Measurements from ENCODE around the gene DYSF.

DYSF gene

DNA sequence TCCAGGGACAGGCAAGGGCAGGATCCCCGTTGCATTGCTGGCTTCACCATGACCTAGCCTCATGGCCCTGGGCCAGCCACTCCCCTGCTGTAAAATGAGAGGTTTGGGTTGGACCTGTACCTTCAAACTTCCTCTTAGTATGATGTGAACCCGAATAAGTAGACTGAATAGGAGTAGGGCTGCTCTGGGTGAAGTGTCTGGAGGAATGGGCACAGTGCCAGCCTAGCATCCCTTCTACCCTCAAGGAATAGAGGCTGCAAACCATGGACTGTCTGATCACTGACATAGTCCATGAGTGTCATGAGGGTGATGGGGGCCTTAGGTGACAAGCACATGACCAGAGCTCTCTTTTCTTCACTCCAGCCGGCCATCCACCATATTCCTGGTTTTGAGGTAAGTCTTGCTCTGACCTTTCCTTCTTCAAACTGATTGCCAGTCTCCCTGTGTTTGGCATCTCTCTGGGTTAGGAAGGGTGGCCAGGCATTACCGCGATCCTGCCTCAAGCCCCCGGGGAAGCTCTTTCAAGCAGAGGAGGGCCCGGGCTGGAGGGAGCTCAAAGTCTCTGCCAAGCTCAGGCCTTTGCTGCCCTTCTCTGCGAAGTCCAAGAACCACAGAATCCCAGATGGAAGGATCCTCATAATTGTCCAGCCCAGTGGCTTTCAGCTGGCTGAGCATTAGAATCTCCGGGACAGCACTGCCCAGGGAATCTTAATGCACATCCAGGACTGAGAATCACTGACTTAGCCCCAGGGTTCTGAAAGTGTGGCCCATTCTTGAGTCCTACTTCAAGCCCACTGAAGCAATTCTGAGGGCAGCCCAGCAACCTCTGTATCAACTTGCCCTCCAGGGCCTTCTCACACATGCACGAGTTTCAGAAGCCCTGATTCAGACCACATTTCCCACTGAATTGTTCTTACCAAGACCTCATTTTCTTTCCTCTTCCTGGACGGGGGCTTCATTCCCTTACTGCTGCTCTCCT lies 148.1 kb downstream of the DYSF start:
- WGBS (ENCODE audit: insufficient coverage), result 96% methylated on average over 9 of the region's 11 CpGs
- Histone ChIP-seq H3K27me3 (replicated peaks in 2 of 5; ENCODE audit: control insufficient read depth in 4 of 5, insufficient read depth in 5 of 5, low read length in 4 of 5) (peaks cover 0 to 3% (median 0%) of the 10 kb centered on the region in 5 experiments), H3K9me3 (ENCODE audit: control extremely low read depth in 1 of 5, control insufficient read depth in 4 of 5, insufficient read depth in 2 of 5, low read depth in 1 of 5, low read length in 4 of 5) (no peaks in the 10 kb centered on the region), H3K4me3 (ENCODE audit: control insufficient read depth in 1 of 7, extremely low read depth in 1 of 7, insufficient read depth in 4 of 7, low read depth in 2 of 7, low read length in 6 of 7) (no peak overlapping the region), H3K27ac (ENCODE audit: insufficient read depth in 1 of 2, low read depth in 1 of 2, low read length in 2 of 2, poor library complexity in 1 of 2, severe bottlenecking in 2 of 2) (no peak overlapping the region), H3K36me3 (ENCODE audit: control insufficient read depth in 4 of 4, insufficient read depth in 4 of 4, low read length in 3 of 4) (no peaks in the 10 kb centered on the region), H3K4me1 (ENCODE audit: control extremely low read depth in 1 of 4, control insufficient read depth in 4 of 4, insufficient read depth in 4 of 4, low read length in 3 of 4) (peaks cover 0 to 25% (median 14%) of the 10 kb centered on the region in 4 experiments)
- no peak for DNase-seq
- ChIA-PET POLR2A (no interaction called here), CTCF (interaction anchor here (1.0 kb wide), 1 partner anchor 195 kb away, joined by 3 read pairs; no protein-coding TSS in a partner anchor)

DNA sequence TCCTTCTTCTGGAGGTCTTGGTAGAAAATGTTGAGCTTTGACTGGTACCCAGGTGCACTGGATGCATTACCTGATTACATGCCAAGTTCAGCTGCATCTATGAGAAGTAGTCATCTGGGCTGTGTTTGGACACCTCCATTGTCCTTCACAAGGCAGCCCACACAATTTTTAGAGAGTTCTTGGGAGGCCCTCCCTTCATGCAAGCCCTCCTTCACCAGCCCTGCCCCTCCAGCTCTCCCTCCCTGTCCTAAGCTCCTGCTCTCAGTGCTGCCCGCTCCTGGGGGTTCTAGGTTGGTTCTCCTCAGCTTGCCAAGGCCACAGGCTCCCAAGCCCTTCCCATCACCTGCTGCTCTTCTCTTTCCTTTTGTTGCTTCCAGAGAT lies 148.7 kb downstream of the DYSF start:
- WGBS (ENCODE audit: insufficient coverage), result 42% methylated on average over 1 of the region's 1 CpG
- CTCF ChIA-PET, result no interaction called here
- POLR2A ChIA-PET, result no interaction called here

GRCh38 chr2:71602581-71602980 lies 149.2 kb downstream of the DYSF start:
- Histone ChIP-seq H3K27ac (ENCODE audit: insufficient read depth in 1 of 2, low read depth in 1 of 2, low read length in 2 of 2, poor library complexity in 1 of 2, severe bottlenecking in 2 of 2) (no peak overlapping the region), H3K9me3 (ENCODE audit: control extremely low read depth in 1 of 5, control insufficient read depth in 4 of 5, insufficient read depth in 2 of 5, low read depth in 1 of 5, low read length in 4 of 5) (no peaks in the 10 kb centered on the region), H3K36me3 (ENCODE audit: control insufficient read depth in 4 of 4, insufficient read depth in 4 of 4, low read length in 3 of 4) (no peaks in the 10 kb centered on the region), H3K27me3 (replicated peaks in 2 of 5; ENCODE audit: control insufficient read depth in 4 of 5, insufficient read depth in 5 of 5, low read length in 4 of 5) (peaks cover 0 to 6% (median 0%) of the 10 kb centered on the region in 5 experiments), H3K4me3 (ENCODE audit: control insufficient read depth in 1 of 7, extremely low read depth in 1 of 7, insufficient read depth in 4 of 7, low read depth in 2 of 7, low read length in 6 of 7) (no peak overlapping the region), H3K4me1 (ENCODE audit: control extremely low read depth in 1 of 4, control insufficient read depth in 4 of 4, insufficient read depth in 4 of 4, low read length in 3 of 4) (peaks cover 0 to 26% (median 14%) of the 10 kb centered on the region in 4 experiments)
- no peak for DNase-seq
- ChIA-PET POLR2A (no interaction called here), CTCF (no interaction called here)
- WGBS (ENCODE audit: insufficient coverage), result 100% methylated on average over 1 of the region's 5 CpGs

More for the DNA sequence above, 148.7 kb downstream of the DYSF start:
- Histone ChIP-seq H3K9me3 (ENCODE audit: control extremely low read depth in 1 of 5, control insufficient read depth in 4 of 5, insufficient read depth in 2 of 5, low read depth in 1 of 5, low read length in 4 of 5) (no peaks in the 10 kb centered on the region), H3K27me3 (replicated peaks in 2 of 5; ENCODE audit: control insufficient read depth in 4 of 5, insufficient read depth in 5 of 5, low read length in 4 of 5) (peaks cover 0 to 6% (median 0%) of the 10 kb centered on the region in 5 experiments), H3K27ac (ENCODE audit: insufficient read depth in 1 of 2, low read depth in 1 of 2, low read length in 2 of 2, poor library complexity in 1 of 2, severe bottlenecking in 2 of 2) (no peak overlapping the region), H3K4me1 (ENCODE audit: control extremely low read depth in 1 of 4, control insufficient read depth in 4 of 4, insufficient read depth in 4 of 4, low read length in 3 of 4) (peaks cover 0 to 26% (median 14%) of the 10 kb centered on the region in 4 experiments), H3K4me3 (ENCODE audit: control insufficient read depth in 1 of 7, extremely low read depth in 1 of 7, insufficient read depth in 4 of 7, low read depth in 2 of 7, low read length in 6 of 7) (no peak overlapping the region), H3K36me3 (ENCODE audit: control insufficient read depth in 4 of 4, insufficient read depth in 4 of 4, low read length in 3 of 4) (no peaks in the 10 kb centered on the region)
- no peak for DNase-seq

- WGBS (ENCODE audit: insufficient coverage), result 29% methylated on average over 8 of the region's 13 CpGs
- peak overlapping the region in 1 of 7 experiments; percentile 8 for H3K4me3 ChIP-seq (ENCODE audit: control insufficient read depth in 1 of 7, extremely low read depth in 1 of 7, insufficient read depth in 4 of 7, low read depth in 2 of 7, low read length in 6 of 7)
- ChIA-PET POLR2A (no interaction called here), CTCF (no interaction called here)
- peak in 2 of 3 donors; percentile 18 for DNase-seq
- H3K27ac ChIP-seq (ENCODE audit: insufficient read depth in 1 of 2, low read depth in 1 of 2, low read length in 2 of 2, poor library complexity in 1 of 2, severe bottlenecking in 2 of 2), result no peak overlapping the region
- H3K9me3 ChIP-seq (ENCODE audit: control extremely low read depth in 1 of 5, control insufficient read depth in 4 of 5, insufficient read depth in 2 of 5, low read depth in 1 of 5, low read length in 4 of 5), result no peaks in the 10 kb centered on the region
- no peaks in the 10 kb centered on the region for H3K36me3 ChIP-seq (ENCODE audit: control insufficient read depth in 4 of 4, insufficient read depth in 4 of 4, low read length in 3 of 4)
- H3K4me1 ChIP-seq (ENCODE audit: control extremely low read depth in 1 of 4, control insufficient read depth in 4 of 4, insufficient read depth in 4 of 4, low read length in 3 of 4), result peaks cover 0 to 26% (median 14%) of the 10 kb centered on the region in 4 experiments
- peaks cover 0 to 6% (median 0%) of the 10 kb centered on the region in 5 experiments for H3K27me3 ChIP-seq (replicated peaks in 2 of 5; ENCODE audit: control insufficient read depth in 4 of 5, insufficient read depth in 5 of 5, low read length in 4 of 5)
Measured at GRCh38 chr2:71603311-71603811, 150.0 kb downstream of the DYSF start.

GRCh38 chr2:71603851-71604725 lies 150.7 kb downstream of the DYSF start:
- Histone ChIP-seq H3K4me1 (ENCODE audit: control extremely low read depth in 1 of 4, control insufficient read depth in 4 of 4, insufficient read depth in 4 of 4, low read length in 3 of 4) (peaks cover 0 to 28% (median 15%) of the 10 kb centered on the region in 4 experiments), H3K27me3 (replicated peaks in 2 of 5; ENCODE audit: control insufficient read depth in 4 of 5, insufficient read depth in 5 of 5, low read length in 4 of 5) (peaks cover 0 to 6% (median 0%) of the 10 kb centered on the region in 5 experiments), H3K4me3 (ENCODE audit: control insufficient read depth in 1 of 7, extremely low read depth in 1 of 7, insufficient read depth in 4 of 7, low read depth in 2 of 7, low read length in 6 of 7) (no peak overlapping the region), H3K27ac (ENCODE audit: insufficient read depth in 1 of 2, low read depth in 1 of 2, low read length in 2 of 2, poor library complexity in 1 of 2, severe bottlenecking in 2 of 2) (no peak overlapping the region), H3K36me3 (ENCODE audit: control insufficient read depth in 4 of 4, insufficient read depth in 4 of 4, low read length in 3 of 4) (no peaks in the 10 kb centered on the region), H3K9me3 (ENCODE audit: control extremely low read depth in 1 of 5, control insufficient read depth in 4 of 5, insufficient read depth in 2 of 5, low read depth in 1 of 5, low read length in 4 of 5) (no peaks in the 10 kb centered on the region)
- no peak for DNase-seq
- ChIA-PET POLR2A (no interaction called here), CTCF (interaction anchor here (1.0 to 2.0 kb wide), 2 partner anchors 9 to 546 kb away, joined by 4 read pairs; no protein-coding TSS in a partner anchor)
- 89% methylated on average over 7 of the region's 9 CpGs for WGBS (ENCODE audit: insufficient coverage)

- ChIA-PET POLR2A (no interaction called here), CTCF (interaction anchor here (1.0 to 2.0 kb wide), 2 partner anchors 9 to 545 kb away, joined by 4 read pairs; no protein-coding TSS in a partner anchor)
- DNase-seq, result no peak
- 18% methylated on average over 2 of the region's 4 CpGs for WGBS (ENCODE audit: insufficient coverage)
- Histone ChIP-seq H3K27ac (ENCODE audit: insufficient read depth in 1 of 2, low read depth in 1 of 2, low read length in 2 of 2, poor library complexity in 1 of 2, severe bottlenecking in 2 of 2) (no peak overlapping the region), H3K4me3 (ENCODE audit: control insufficient read depth in 1 of 7, extremely low read depth in 1 of 7, insufficient read depth in 4 of 7, low read depth in 2 of 7, low read length in 6 of 7) (no peak overlapping the region), H3K4me1 (ENCODE audit: control extremely low read depth in 1 of 4, control insufficient read depth in 4 of 4, insufficient read depth in 4 of 4, low read length in 3 of 4) (peaks cover 0 to 30% (median 17%) of the 10 kb centered on the region in 4 experiments), H3K9me3 (ENCODE audit: control extremely low read depth in 1 of 5, control insufficient read depth in 4 of 5, insufficient read depth in 2 of 5, low read depth in 1 of 5, low read length in 4 of 5) (no peaks in the 10 kb centered on the region), H3K27me3 (replicated peaks in 2 of 5; ENCODE audit: control insufficient read depth in 4 of 5, insufficient read depth in 5 of 5, low read length in 4 of 5) (peaks cover 0 to 6% (median 0%) of the 10 kb centered on the region in 5 experiments), H3K36me3 (ENCODE audit: control insufficient read depth in 4 of 4, insufficient read depth in 4 of 4, low read length in 3 of 4) (no peaks in the 10 kb centered on the region)
Measured at GRCh38 chr2:71604726-71605120, 151.4 kb downstream of the DYSF start.

All from common myeloid progenitor, CD34-positive (primary cell).